Activated T-cell treated with anti-CD3 and anti-CD28 coated beads for 4 hours (primary cell): ENCODE data around the gene ICAM2.

ENCODE experiments used
- DNase-seq: peaks from one replicate; pipeline ENCODE4 v3.0.0-alpha.2; 2020

The ICAM2 gene

GRCh38 chr17:63973930-63974593 lies 46.4 kb downstream of the ICAM2 start:
- DNase-seq = no peak

- no peak for DNase-seq
Measured at GRCh38 chr17:63973247-63973646, 47.2 kb downstream of the ICAM2 start.

GRCh38 chr17:63972796-63973195 lies 47.6 kb downstream of the ICAM2 start, which contains the start of gene SCN4A:
Gene SCN4A (minus strand): TSS chr17:63972918. CDS start chr17:63972841, 77 bp downstream.
- no peak for DNase-seq

GRCh38 chr17:63969278-63969677 lies 51.2 kb downstream of the ICAM2 start:
- no peak for DNase-seq

GRCh38 chr17:63967953-63968352 lies 52.5 kb downstream of the ICAM2 start:
- no peak for DNase-seq

GRCh38 chr17:63966646-63967264 lies 53.7 kb downstream of the ICAM2 start:
- no peak for DNase-seq

GRCh38 chr17:63963123-63963522 lies 57.3 kb downstream of the ICAM2 start:
- no peak for DNase-seq

- no peak for DNase-seq
Measured at GRCh38 chr17:63962298-63962744, 58.1 kb downstream of the ICAM2 start.

- peak; percentile 14 for DNase-seq
Measured at GRCh38 chr17:63961355-63962212, 58.8 kb downstream of the ICAM2 start.

- DNase-seq = no peak
Measured at GRCh38 chr17:63960430-63960829, 60.0 kb downstream of the ICAM2 start.

- no peak for DNase-seq
Measured at GRCh38 chr17:63960006-63960405, 60.4 kb downstream of the ICAM2 start.

- no peak for DNase-seq
Measured at GRCh38 chr17:63956296-63956920, 64.0 kb downstream of the ICAM2 start.

GRCh38 chr17:63955791-63956190 lies 64.6 kb downstream of the ICAM2 start:
- DNase-seq = no peak

GRCh38 chr17:63955232-63955631 lies 65.2 kb downstream of the ICAM2 start:
- DNase-seq = no peak

GRCh38 chr17:63954402-63955063 lies 65.9 kb downstream of the ICAM2 start:
- no peak for DNase-seq
